Thoracic aorta (tissue), 2 donors: ENCODE measurements around the gene C14orf39. TPM values are rescaled to one million over a fixed set of nuclear protein-coding genes. Genes with fewer than 3 reads are reported as not detected.
"Not testable (repeated sequence)": the region's sequence is repeated elsewhere in the genome, so short reads cannot be mapped to it uniquely, and the experiment has no call there.

ENCODE experiments used
- ATAC-seq: fragments of 150-250 bp; one replicate; pipeline ENCODE4 v1.8.0; 2017; ENCODE audit warnings: low read depth; ENCODE audit not compliant: insufficient number of reproducible peaks, low FRiP score
- DNase-seq: peaks from one replicate; pipeline ENCODE4 v3.0.0-alpha.2; 2020; ENCODE audit warnings: low spot score
- H3K27ac ChIP-seq, 2 donors: fragments of 200-600 bp; sonication (generic); 1 replicate in 1 of 2; 2 replicates in 1 of 2; pipeline ENCODE4 v1.5.1; 2016; ENCODE audit warnings: mild to moderate bottlenecking in 2 of 2, moderate library complexity in 2 of 2
- H3K27me3 ChIP-seq: fragments of 200-600 bp; sonication (generic); replicated peaks from 2 replicates; pipeline ENCODE4 v1.6.0; 2016; ENCODE audit warnings: mild to moderate bottlenecking; ENCODE audit not compliant: insufficient read depth
- H3K36me3 ChIP-seq: fragments of 200-600 bp; sonication (generic); one replicate; pipeline ENCODE4 v1.5.1; 2016
- H3K4me1 ChIP-seq, 2 donors: fragments of 200-600 bp; sonication (generic); 1 replicate in 1 of 2; 2 replicates in 1 of 2; pipeline versions ENCODE4 v1.5.1 to v1.6.0; 2016; ENCODE audit warnings: low read depth in 2 of 2, mild to moderate bottlenecking in 1 of 2; ENCODE audit not compliant: control insufficient read depth in 1 of 2
- H3K4me3 ChIP-seq: fragments of 200-600 bp; sonication (generic); 2 replicates; pipeline ENCODE4 v1.5.1; 2016; ENCODE audit warnings: mild to moderate bottlenecking
- H3K9me3 ChIP-seq: fragments of 200-600 bp; sonication (generic); 2 replicates; pipeline ENCODE4 v1.5.1; 2016
- total RNA-seq, 2 donors: library from RNA; depleted of rRNA; stranded (reverse); fragments of >200 nt; gene quantifications; one replicate each; pipeline versions ENCODE4 v1.1.0 to v1.2.3, GENCODE V29; 2016
- TF ChIP-seq, protein P1 (sequence below): fragments of 200-600 bp; sonication (generic); IDR thresholded peaks from one replicate; pipeline ENCODE4 v1.5.1; 2019; ENCODE audit warnings: antibody characterized with exemption

The C14orf39 gene
- total RNA-seq, 2 donors from 2014 or later, result not detected

DNA sequence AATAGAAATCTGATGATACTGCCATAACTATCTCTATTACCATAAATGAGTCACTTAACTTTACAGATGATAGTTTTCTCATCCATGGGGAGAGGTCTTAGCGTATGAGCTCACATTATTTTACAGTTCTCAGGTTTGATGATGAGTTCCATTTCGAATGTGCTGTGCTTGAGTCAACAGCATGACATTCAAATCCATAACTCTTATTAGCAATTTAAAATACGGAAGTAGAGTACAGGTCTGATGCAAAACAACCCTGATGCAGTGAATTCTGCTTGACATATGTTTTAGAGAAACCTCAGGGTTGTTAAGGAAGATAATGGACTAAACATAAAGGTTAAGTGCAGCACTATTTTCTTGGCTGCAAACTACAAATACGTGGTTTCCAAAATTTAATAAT is 30.0 kb downstream of the C14orf39 start:
- Histone ChIP-seq H3K36me3 (no peaks in the 10 kb centered on the region), H3K4me1 (no peaks in the 10 kb centered on the region), H3K4me3 (no peak overlapping the region), H3K27ac (no peak overlapping the region), H3K9me3 (no peaks in the 10 kb centered on the region), H3K27me3 (no peaks in the 10 kb centered on the region)
- DNase-seq (no peak), ATAC-seq (no peak)
- TF ChIP-seq, protein P1, sequence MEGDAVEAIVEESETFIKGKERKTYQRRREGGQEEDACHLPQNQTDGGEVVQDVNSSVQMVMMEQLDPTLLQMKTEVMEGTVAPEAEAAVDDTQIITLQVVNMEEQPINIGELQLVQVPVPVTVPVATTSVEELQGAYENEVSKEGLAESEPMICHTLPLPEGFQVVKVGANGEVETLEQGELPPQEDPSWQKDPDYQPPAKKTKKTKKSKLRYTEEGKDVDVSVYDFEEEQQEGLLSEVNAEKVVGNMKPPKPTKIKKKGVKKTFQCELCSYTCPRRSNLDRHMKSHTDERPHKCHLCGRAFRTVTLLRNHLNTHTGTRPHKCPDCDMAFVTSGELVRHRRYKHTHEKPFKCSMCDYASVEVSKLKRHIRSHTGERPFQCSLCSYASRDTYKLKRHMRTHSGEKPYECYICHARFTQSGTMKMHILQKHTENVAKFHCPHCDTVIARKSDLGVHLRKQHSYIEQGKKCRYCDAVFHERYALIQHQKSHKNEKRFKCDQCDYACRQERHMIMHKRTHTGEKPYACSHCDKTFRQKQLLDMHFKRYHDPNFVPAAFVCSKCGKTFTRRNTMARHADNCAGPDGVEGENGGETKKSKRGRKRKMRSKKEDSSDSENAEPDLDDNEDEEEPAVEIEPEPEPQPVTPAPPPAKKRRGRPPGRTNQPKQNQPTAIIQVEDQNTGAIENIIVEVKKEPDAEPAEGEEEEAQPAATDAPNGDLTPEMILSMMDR, result no peak

GRCh38 chr14:60430276-60430675 is 55.6 kb downstream of the C14orf39 start:
- peaks cover 2% of the 10 kb centered on the region for H3K9me3 ChIP-seq
- ATAC-seq (no peak), DNase-seq (no peak)
- TF ChIP-seq, protein P1, result no peak
- no peaks in the 10 kb centered on the region for H3K4me1 ChIP-seq
- no peak overlapping the region for H3K4me3 ChIP-seq
- H3K36me3 ChIP-seq, result no peaks in the 10 kb centered on the region
- H3K27ac ChIP-seq, result no peak overlapping the region
- no peaks in the 10 kb centered on the region for H3K27me3 ChIP-seq

GRCh38 chr14:60420050-60420449 is 65.8 kb downstream of the C14orf39 start:
- H3K27ac ChIP-seq, result no peak overlapping the region
- ATAC-seq (no peak), DNase-seq (no peak)
- TF ChIP-seq, protein P1, result no peak
- H3K27me3 ChIP-seq, result no peaks in the 10 kb centered on the region
- no peaks in the 10 kb centered on the region for H3K9me3 ChIP-seq
- H3K36me3 ChIP-seq, result no peaks in the 10 kb centered on the region
- H3K4me1 ChIP-seq, result no peaks in the 10 kb centered on the region
- no peak overlapping the region for H3K4me3 ChIP-seq

DNA sequence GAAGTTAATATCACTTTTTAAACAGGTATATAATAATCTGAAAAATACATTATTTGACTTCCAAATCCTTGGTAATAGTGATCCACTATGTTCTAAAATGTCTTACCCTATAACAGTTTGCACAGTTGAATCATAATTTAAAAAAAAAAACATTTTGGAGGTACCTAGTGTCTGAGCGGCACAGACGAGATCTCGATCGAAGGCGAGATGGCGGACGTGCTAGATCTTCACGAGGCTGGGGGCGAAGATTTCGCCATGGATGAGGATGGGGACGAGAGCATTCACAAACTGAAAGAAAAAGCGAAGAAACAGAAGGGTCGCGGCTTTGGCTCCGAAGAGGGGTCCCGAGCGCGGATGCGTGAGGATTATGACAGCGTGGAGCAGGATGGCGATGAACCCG is 88.3 kb downstream of the C14orf39 start:
- not testable (repeated sequence) for H3K36me3 ChIP-seq, H3K4me3 ChIP-seq, H3K27ac ChIP-seq, H3K27me3 ChIP-seq, DNase-seq, ATAC-seq, H3K4me1 ChIP-seq, H3K9me3 ChIP-seq

GRCh38 chr14:60396718-60397343 is 89.0 kb downstream of the C14orf39 start:
- Histone ChIP-seq H3K27me3 (no peaks in the 10 kb centered on the region), H3K4me3 (no peak overlapping the region), H3K4me1 (no peaks in the 10 kb centered on the region), H3K27ac (no peak overlapping the region), H3K9me3 (no peaks in the 10 kb centered on the region), H3K36me3 (no peaks in the 10 kb centered on the region)
- TF ChIP-seq, protein P1, result no peak
- DNase-seq, result no peak
- ATAC-seq, result no peak

Other genes starting within 250 kb of the C14orf39 start
- 10 to 100 TPM; 37.4 to 58.3 TPM for gene PPM1A, start 236.8 kb downstream of the C14orf39 start, total RNA-seq
- not detected for gene SIX6, start 23.1 kb upstream of the C14orf39 start, total RNA-seq
- gene SIX1, start 163.4 kb upstream of the C14orf39 start, total RNA-seq, result 1 to 10 TPM; 2.6 to 5.1 TPM
- gene SIX4, start 238.3 kb upstream of the C14orf39 start, total RNA-seq, result 10 to 100 TPM in 1 of 2 donors, 1 to 10 TPM in 1; 6.4 to 14.0 TPM
- 10 to 100 TPM; 32.4 to 52.3 TPM for gene MNAT1, start 248.7 kb upstream of the C14orf39 start, total RNA-seq